Neural cell (in vitro differentiated cells): ENCODE measurements around the gene IBA57. TPM values are rescaled to one million over a fixed set of nuclear protein-coding genes. Genes with fewer than 3 reads are reported as not detected.

Experiments used
- H2AFZ ChIP-seq: fragments of 200-600, 300-800 bp; sonication (generic), shearing (Covaris generic); 2 replicates; pipeline ENCODE4 v1.6.0; 2014; ENCODE audit warnings: low read depth, mild to moderate bottlenecking, antibody characterized with exemption, low read length, moderate library complexity
- H3F3A ChIP-seq: fragments of 200-600 bp; shearing (Covaris generic); 2 replicates; pipeline ENCODE4 v1.6.1; 2016; ENCODE audit warnings: mild to moderate bottlenecking, moderate library complexity, mixed read lengths, antibody characterized with exemption, low read length; ENCODE audit not compliant: insufficient read depth, poor library complexity, severe bottlenecking
- H3K27ac ChIP-seq: fragments of 200-600, 300-800 bp; sonication (generic), shearing (Covaris generic); 2 replicates; pipeline ENCODE4 v1.5.1; 2014; ENCODE audit warnings: mild to moderate bottlenecking, low read length, moderate library complexity
- H3K27me3 ChIP-seq: fragments of 300-800, 200-600 bp; sonication (generic), shearing (Covaris generic); 2 replicates; pipeline ENCODE4 v1.6.0; 2014; ENCODE audit warnings: mild to moderate bottlenecking, low read depth, low read length, moderate library complexity; ENCODE audit not compliant: insufficient read depth
- H3K36me3 ChIP-seq: fragments of 300-800, 200-600 bp; sonication (generic), shearing (Covaris generic); 2 replicates; pipeline ENCODE4 v1.5.1; 2014; ENCODE audit warnings: mild to moderate bottlenecking, antibody characterized with exemption, low read length, moderate library complexity; ENCODE audit not compliant: insufficient read depth
- H3K4me2 ChIP-seq: fragments of 300-800, 200-600 bp; sonication (generic), shearing (Covaris generic); 2 replicates; pipeline ENCODE4 v1.6.0; 2014; ENCODE audit warnings: mild to moderate bottlenecking, low read length
- H3K4me3 ChIP-seq: fragments of 300-800, 200-600 bp; sonication (generic), shearing (Covaris generic); 2 replicates; pipeline ENCODE4 v1.5.1; 2014; ENCODE audit warnings: mild to moderate bottlenecking, low read length, moderate library complexity
- H3K79me2 ChIP-seq: fragments of 200-600 bp; shearing (Covaris generic); replicated peaks from 2 replicates; pipeline ENCODE4 v1.6.0; 2014; ENCODE audit warnings: mild to moderate bottlenecking, low read length, moderate library complexity; ENCODE audit not compliant: insufficient read depth
- H3K9ac ChIP-seq: fragments of 300-800, 200-600 bp; sonication (generic), shearing (Covaris generic); 2 replicates; pipeline ENCODE4 v1.6.1; 2016; ENCODE audit warnings: mild to moderate bottlenecking, low read length, mixed read lengths
- H3K9me2 ChIP-seq: fragments of 200-600 bp; shearing (Covaris generic); 2 replicates; pipeline ENCODE4 v1.6.1; 2016; ENCODE audit warnings: mild to moderate bottlenecking, low read length, mixed read lengths; ENCODE audit not compliant: insufficient read depth
- H3K9me3 ChIP-seq: fragments of 200-600, 300-800 bp; sonication (generic), shearing (Covaris generic); 2 replicates; pipeline ENCODE4 v1.6.1; 2016; ENCODE audit warnings: mild to moderate bottlenecking, mixed run types, low read length, moderate library complexity, mixed read lengths
- H4K20me1 ChIP-seq: fragments of 200-600 bp; shearing (Covaris generic); 2 replicates; pipeline ENCODE4 v1.6.1; 2016; ENCODE audit warnings: mild to moderate bottlenecking, mixed run types; ENCODE audit not compliant: insufficient read depth
- CTCF ChIP-seq: fragments of 450-650 bp; IDR thresholded peaks from 2 replicates; pipeline ENCODE4 v1.5.1; 2014; ENCODE audit warnings: antibody characterized with exemption, mild to moderate bottlenecking, moderate library complexity; ENCODE audit not compliant: poor library complexity, severe bottlenecking
- EP300 ChIP-seq: fragments of 450-650 bp; conservative IDR thresholded peaks from 2 replicates; pipeline ENCODE4 v1.6.1; 2014; ENCODE audit warnings: antibody characterized with exemption, mild to moderate bottlenecking, moderate library complexity; ENCODE audit not compliant: poor library complexity, severe bottlenecking
- MXI1 ChIP-seq: fragments of 450-650 bp; conservative IDR thresholded peaks from 2 replicates; pipeline ENCODE4 v1.6.1; 2014; ENCODE audit warnings: antibody characterized with exemption, mild to moderate bottlenecking; ENCODE audit not compliant: poor library complexity, severe bottlenecking
- POLR2AphosphoS5 ChIP-seq: IDR thresholded peaks from 2 replicates; pipeline ENCODE4 v1.6.1; 2012
- RAD21 ChIP-seq: fragments of 450-650 bp; conservative IDR thresholded peaks from 2 replicates; pipeline ENCODE4 v1.6.1; 2014; ENCODE audit warnings: antibody characterized with exemption, mild to moderate bottlenecking, moderate library complexity
- REST ChIP-seq: IDR thresholded peaks from 2 replicates; pipeline ENCODE4 v1.6.1; 2012; ENCODE audit warnings: borderline replicate concordance
- polyA plus RNA-seq: library from polyadenylated mRNA; depleted of rRNA; stranded (reverse); fragments of >200 nt; gene quantifications from 2 replicates; pipeline ENCODE4 v1.2.3, GENCODE V29; 2014

IBA57 gene
- polyA plus RNA-seq, 1 donor from 2014 or later, result 5.5 TPM

GRCh38 chr1:228194921-228195812 lies 29.6 kb downstream of the IBA57 start:
- no peak overlapping the region for H3K9ac ChIP-seq
- no peaks in the 10 kb centered on the region for H3K9me2 ChIP-seq
- H3K27ac ChIP-seq, result no peak overlapping the region
- H3F3A ChIP-seq, result no peaks in the 10 kb centered on the region
- no peak overlapping the region for H2AFZ ChIP-seq
- H3K79me2 ChIP-seq, result no peaks in the 10 kb centered on the region
- H3K4me3 ChIP-seq, result no peak overlapping the region
- no peaks in the 10 kb centered on the region for H4K20me1 ChIP-seq
- H3K27me3 ChIP-seq, result no peaks in the 10 kb centered on the region
- H3K4me2 ChIP-seq, result no peak overlapping the region
- no peak for TF ChIP-seq EP300
- no peak for TF ChIP-seq CTCF
- TF ChIP-seq REST, result no peak
- TF ChIP-seq RAD21, result no peak
- peaks cover 4% of the 10 kb centered on the region for H3K9me3 ChIP-seq
- H3K36me3 ChIP-seq, result no peaks in the 10 kb centered on the region

- Histone ChIP-seq H3K79me2 (no peaks in the 10 kb centered on the region), H3K27me3 (no peaks in the 10 kb centered on the region), H3K9ac (no peak overlapping the region), H3K9me2 (no peaks in the 10 kb centered on the region), H3K27ac (no peak overlapping the region), H3K36me3 (no peaks in the 10 kb centered on the region), H3K4me2 (no peak overlapping the region), H3F3A (no peaks in the 10 kb centered on the region), H2AFZ (no peak overlapping the region), H3K4me3 (no peak overlapping the region), H4K20me1 (no peaks in the 10 kb centered on the region), H3K9me3 (peaks cover 4% of the 10 kb centered on the region)
- TF ChIP-seq MXI1 (no peak), POLR2AphosphoS5 (no peak), EP300 (no peak), CTCF (no peak)
Measured at GRCh38 chr1:228197555-228198147, 32.0 kb downstream of the IBA57 start.
